IMR-90 (cell line): Measurements from ENCODE around the gene IRF6. TPM values are rescaled to one million over a fixed set of nuclear protein-coding genes. Genes with fewer than 3 reads are reported as not detected.

Experiments
- ATAC-seq: fragments of 200-7000 bp; cut with Tn5 transposase; 2 replicates; pipeline ENCODE4 v1.9.1; 2020; ENCODE audit warnings: low read depth, mild to moderate bottlenecking, moderate library complexity
- BruUV-seq: library from RNA; stranded (reverse); fragments of 400-500 nt; replicated peaks from 2 replicates; lab custom pipeline; 2021; lab: Mats Ljungman, UMichigan
- CTCF ChIA-PET: fragments of 300-600 bp; formaldehyde crosslinking; extraction: SDS; loops from one replicate; lab custom pipeline; 2021; ENCODE audit warnings: antibody characterized with exemption; lab: Yijun Ruan, JAX
- POLR2A ChIA-PET: fragments of 300-600 bp; sonication (Branson Sonifier 250); formaldehyde crosslinking; loops from one replicate; lab custom pipeline; 2022; ENCODE audit warnings: antibody characterized with exemption; ENCODE audit not compliant: unreplicated experiment; lab: Charles Lee
- DNase-seq: peaks from one replicate; pipeline ENCODE4 v3.0.0; 2013
- H2AFZ ChIP-seq: replicated peaks from 2 replicates; pipeline ENCODE3; 2013; ENCODE audit warnings: low read length, mild to moderate bottlenecking; ENCODE audit not compliant: poor library complexity
- H2AK5ac ChIP-seq: 2 replicates; pipeline ENCODE4 v1.6.1; 2013; ENCODE audit warnings: low read depth, low read length, inconsistent platforms
- H2AK9ac ChIP-seq: replicated peaks from 2 replicates; pipeline ENCODE3; 2013; ENCODE audit warnings: mild to moderate bottlenecking, low read depth, low read length, moderate library complexity; ENCODE audit not compliant: poor library complexity
- H2BK120ac ChIP-seq: 2 replicates; pipeline ENCODE4 v1.6.1; 2013; ENCODE audit warnings: low read depth, low read length, inconsistent platforms
- H2BK15ac ChIP-seq: 3 replicates; pipeline ENCODE4 v1.6.1; 2013; ENCODE audit warnings: low read depth, low read length, inconsistent platforms
- H2BK20ac ChIP-seq: 2 replicates; pipeline ENCODE4 v1.6.1; 2013; ENCODE audit warnings: low read depth, mild to moderate bottlenecking, inconsistent platforms, low read length, moderate library complexity
- H2BK5ac ChIP-seq: 2 replicates; pipeline ENCODE4 v1.6.1; 2013; ENCODE audit warnings: mild to moderate bottlenecking, low read depth, low read length, inconsistent platforms; ENCODE audit not compliant: poor library complexity, severe bottlenecking
- H3K14ac ChIP-seq: replicated peaks from 2 replicates; pipeline ENCODE4 v1.6.1; 2013; ENCODE audit warnings: low read depth, low read length, inconsistent platforms
- H3K18ac ChIP-seq: 2 replicates; pipeline ENCODE4 v1.6.1; 2013; ENCODE audit warnings: low read depth, low read length, control low read depth
- H3K23ac ChIP-seq: 2 replicates; pipeline ENCODE4 v1.6.1; 2013; ENCODE audit warnings: low read depth, low read length, inconsistent platforms
- H3K27ac ChIP-seq: 2 replicates; pipeline ENCODE4 v1.5.1; 2013; ENCODE audit warnings: mild to moderate bottlenecking, control low read depth, low read length; ENCODE audit not compliant: insufficient read depth
- H3K27me3 ChIP-seq: 2 replicates; pipeline ENCODE4 v1.6.1; 2013; ENCODE audit warnings: low read length; ENCODE audit not compliant: control insufficient read depth, insufficient read depth
- H3K36me3 ChIP-seq: 2 replicates; pipeline ENCODE4 v1.6.1; 2013; ENCODE audit warnings: low read length, mixed read lengths; ENCODE audit not compliant: control insufficient read depth, insufficient read depth
- H3K4ac ChIP-seq: 2 replicates; pipeline ENCODE4 v1.6.1; 2013; ENCODE audit warnings: low read depth, low read length, inconsistent platforms
- H3K4me1 ChIP-seq: 2 replicates; pipeline ENCODE4 v1.6.1; 2013; ENCODE audit warnings: low read length, mixed read lengths; ENCODE audit not compliant: control insufficient read depth, insufficient read depth
- H3K4me2 ChIP-seq: 2 replicates; pipeline ENCODE4 v1.6.1; 2013; ENCODE audit warnings: low read depth, mild to moderate bottlenecking, control low read depth, low read length, moderate library complexity
- H3K4me3 ChIP-seq: 2 replicates; pipeline ENCODE4 v1.5.1; 2013; ENCODE audit warnings: low read depth, mild to moderate bottlenecking, control low read depth, low read length, moderate library complexity; ENCODE audit not compliant: insufficient read depth
- H3K56ac ChIP-seq: 2 replicates; pipeline ENCODE4 v1.6.1; 2013; ENCODE audit warnings: low read length, inconsistent platforms; ENCODE audit not compliant: insufficient read depth; ENCODE audit errors: extremely low read depth
- H3K79me1 ChIP-seq, 2 experiments: 2 replicates each; pipeline ENCODE4 v1.6.1; 2013; ENCODE audit warnings: low read length in 2 of 2, inconsistent platforms in 1 of 2, low read depth in 1 of 2
- H3K9ac ChIP-seq: 2 replicates; pipeline ENCODE4 v1.6.1; 2013; ENCODE audit warnings: low read depth, low read length, control low read depth
- H3K9me1 ChIP-seq: 2 replicates; pipeline ENCODE4 v1.6.1; 2013; ENCODE audit warnings: low read length, inconsistent platforms; ENCODE audit not compliant: insufficient read depth
- H3K9me3 ChIP-seq: 2 replicates; pipeline ENCODE4 v1.6.1; 2013; ENCODE audit warnings: low read length; ENCODE audit not compliant: control insufficient read depth, insufficient read depth
- H4K20me1 ChIP-seq: 2 replicates; pipeline ENCODE4 v1.6.1; 2013; ENCODE audit warnings: low read length, inconsistent platforms; ENCODE audit not compliant: insufficient read depth
- H4K5ac ChIP-seq: 2 replicates; pipeline ENCODE4 v1.6.1; 2013; ENCODE audit warnings: mild to moderate bottlenecking, low read depth, low read length, control low read depth
- H4K8ac ChIP-seq, 2 experiments: 2 replicates each; pipeline ENCODE4 v1.6.1; 2013; ENCODE audit warnings: low read depth in 2 of 2, low read length in 2 of 2, control low read depth in 1 of 2, inconsistent platforms in 1 of 2
- H4K91ac ChIP-seq: 2 replicates; pipeline ENCODE4 v1.6.1; 2013; ENCODE audit warnings: low read depth, low read length, inconsistent platforms; ENCODE audit not compliant: insufficient read depth
- BHLHE40 ChIP-seq: fragments of 150-350 bp; IDR thresholded peaks from 2 replicates; pipeline ENCODE4 v1.6.1; 2016; ENCODE audit warnings: mild to moderate bottlenecking, low read depth, low read length
- CEBPB ChIP-seq: IDR thresholded peaks from 2 replicates; pipeline ENCODE4 v1.6.1; 2012; ENCODE audit warnings: low read depth, low read length, improper control_type of control experiment
- CHD1 ChIP-seq: IDR thresholded peaks from 2 replicates; pipeline ENCODE4 v1.6.1; 2012; ENCODE audit warnings: low read depth, low read length, improper control_type of control experiment
- CTCF ChIP-seq: conservative IDR thresholded peaks from 2 replicates; pipeline ENCODE4 v1.5.1; 2012; ENCODE audit warnings: mild to moderate bottlenecking, low read depth, low read length, improper control_type of control experiment
- ELK1 ChIP-seq: fragments of 150-350 bp; IDR thresholded peaks from 2 replicates; pipeline ENCODE4 v1.6.1; 2016; ENCODE audit warnings: low read depth, mild to moderate bottlenecking, low read length, moderate library complexity, borderline replicate concordance
- FOS ChIP-seq: fragments of 150-350 bp; IDR thresholded peaks from 2 replicates; pipeline ENCODE4 v1.6.1; 2016; ENCODE audit warnings: low read depth, low read length
- MAFK ChIP-seq: IDR thresholded peaks from 2 replicates; pipeline ENCODE4 v1.6.1; 2012; ENCODE audit warnings: low read depth, low read length, improper control_type of control experiment
- MAZ ChIP-seq: IDR thresholded peaks from 2 replicates; pipeline ENCODE4 v1.6.1; 2012; ENCODE audit warnings: low read depth, mild to moderate bottlenecking, low read length, improper control_type of control experiment, moderate library complexity, borderline replicate concordance
- MXI1 ChIP-seq: IDR thresholded peaks from 2 replicates; pipeline ENCODE4 v1.6.1; 2012; ENCODE audit warnings: low read depth, mild to moderate bottlenecking, low read length, moderate library complexity, borderline replicate concordance
- NFE2L2 ChIP-seq: fragments of 150-350 bp; IDR thresholded peaks from 2 replicates; pipeline ENCODE4 v1.6.1; 2016; ENCODE audit warnings: low read depth, mild to moderate bottlenecking, low read length
- POLR2A ChIP-seq: IDR thresholded peaks from 2 replicates; pipeline ENCODE4 v1.6.1; 2012; ENCODE audit warnings: mild to moderate bottlenecking, low read depth, low read length
- RAD21 ChIP-seq: IDR thresholded peaks from 2 replicates; pipeline ENCODE4 v1.6.1; 2012; ENCODE audit warnings: low read length, improper control_type of control experiment
- RCOR1 ChIP-seq: IDR thresholded peaks from 2 replicates; pipeline ENCODE4 v1.6.1; 2012; ENCODE audit warnings: mild to moderate bottlenecking, low read length, improper control_type of control experiment; ENCODE audit not compliant: insufficient replicate concordance
- RFX5 ChIP-seq: IDR thresholded peaks from 2 replicates; pipeline ENCODE4 v1.8.0; 2012; ENCODE audit warnings: low read depth, mild to moderate bottlenecking, low read length, moderate library complexity
- SMC3 ChIP-seq: fragments of 150-350 bp; IDR thresholded peaks from 2 replicates; pipeline ENCODE4 v1.6.1; 2016; ENCODE audit warnings: low read depth, mild to moderate bottlenecking, antibody characterized with exemption, low read length, moderate library complexity
- USF2 ChIP-seq: fragments of 150-350 bp; IDR thresholded peaks from 2 replicates; pipeline ENCODE4 v1.6.1; 2017; ENCODE audit warnings: mild to moderate bottlenecking, antibody characterized with exemption, low read length, low read depth
- WGBS, 2 experiments: methylation state at CpG; one replicate each; pipeline versions ENCODE4 v1.1.5 to v1.1.7; 2013; ENCODE audit warnings: missing lambda C conversion rate in 2 of 2; ENCODE audit not compliant: insufficient read length in 1 of 2; ENCODE audit errors: extremely low coverage in 2 of 2; 5-methylcytosine and 5-hydroxymethylcytosine counted together
- dilution Hi-C: fragments of 300-500 bp; cut with HindIII; formaldehyde crosslinking; loops from one replicate; pipeline ENCODE4 v1.14.3; 2018; ENCODE audit warnings: low sequenced_read_pairs; ENCODE audit not compliant: unreplicated experiment
- in situ Hi-C: fragments of 300-500 bp; cut with MboI; formaldehyde crosslinking; loops from 3 replicates; pipeline ENCODE4 v1.14.3; 2019; ENCODE audit warnings: low sequenced_read_pairs, inconsistent platforms, mixed read lengths
- intact Hi-C: fragments of 100-400 bp; cut with micrococcal nuclease; formaldehyde crosslinking; loops from 2 replicates; pipeline ENCODE4 v1.10.0; 2022
- polyA plus RNA-seq, 3 experiments: library from polyadenylated mRNA; depleted of rRNA; stranded (reverse); fragments of >200 nt; gene quantifications; 2 replicates each; pipeline ENCODE4 v1.2.3, GENCODE V29; 2012; ENCODE audit warnings: low replicate concordance in 1 of 3
- total RNA-seq: library from RNA; depleted of rRNA; stranded (reverse); fragments of >200 nt; gene quantifications from 2 replicates; pipeline ENCODE4 v1.2.3, GENCODE V29; 2012

The IRF6 gene
- total and polyA plus RNA-seq, 2 of the 4 experiments (the other 2 are of a cell fraction) = 1.2 to 2.9 TPM

- H3K4me2 ChIP-seq = no peak overlapping the region
- H2AFZ ChIP-seq = no peak overlapping the region
- no peak overlapping the region for H3K14ac ChIP-seq
- H3K56ac ChIP-seq = no peak overlapping the region
- in situ Hi-C loops = no loop called here
- ChIA-PET POLR2A (no interaction called here), CTCF (interaction anchor here (0.6 to 1.4 kb wide), 2 partner anchors 13 to 73 kb away, joined by 4 to 8 read pairs; no protein-coding TSS in a partner anchor)
- no peak overlapping the region for H3K18ac ChIP-seq
- dilution Hi-C loops = loop anchor here (25.0 kb wide), 1 partner anchor 177 kb away; no protein-coding TSS in a partner anchor
- no peaks in the 10 kb centered on the region for H3K27me3 ChIP-seq
- H2BK5ac ChIP-seq = no peak overlapping the region
- H3K4me3 ChIP-seq = no peak overlapping the region
- no peak for TF ChIP-seq FOS
- TF ChIP-seq NFE2L2 = no peak
- no peak for TF ChIP-seq USF2
- no peak for TF ChIP-seq RFX5
- TF ChIP-seq MXI1 = no peak
- no peak for TF ChIP-seq CEBPB
- TF ChIP-seq RAD21 = no peak
- no peak for TF ChIP-seq POLR2A
- no peak for TF ChIP-seq CHD1
- no peak for TF ChIP-seq MAZ
- no peak for TF ChIP-seq BHLHE40
- TF ChIP-seq RCOR1 = no peak
- TF ChIP-seq SMC3 = no peak
- no peak for TF ChIP-seq CTCF
- no peak for TF ChIP-seq MAFK
- TF ChIP-seq ELK1 = no peak
- H3K9me1 ChIP-seq = peaks cover 3% of the 10 kb centered on the region; the same call in 1 of the 2 replicates
- no peak overlapping the region for H2BK20ac ChIP-seq
- H2BK15ac ChIP-seq = no peak overlapping the region
- intact Hi-C loops = no loop called here
- no peak overlapping the region for H3K23ac ChIP-seq
- no peak overlapping the region for H3K4ac ChIP-seq
- H3K9me3 ChIP-seq = no peaks in the 10 kb centered on the region
- H4K5ac ChIP-seq = no peak overlapping the region
- H3K4me1 ChIP-seq = peaks cover 5% of the 10 kb centered on the region; the same call in 1 of the 2 replicates
- no peak overlapping the region for H4K91ac ChIP-seq
- no peak for DNase-seq
- 80% methylated on average over 1 of the region's 5 CpGs; no CpG with 5 or more reads in 1 of the 2 experiments for WGBS, 2 experiments
- no TSS peak for BruUV-seq
- H2AK5ac ChIP-seq = no peak overlapping the region
- ATAC-seq = no peak
- H3K36me3 ChIP-seq = no peaks in the 10 kb centered on the region
- no peak overlapping the region for H2AK9ac ChIP-seq
- no peak overlapping the region for H3K9ac ChIP-seq
- no peaks in the 10 kb centered on the region for H4K20me1 ChIP-seq
- no peak overlapping the region for H3K27ac ChIP-seq
- no peaks in the 10 kb centered on the region for H3K79me1 ChIP-seq
- no peak overlapping the region for H4K8ac ChIP-seq
- no peak overlapping the region for H2BK120ac ChIP-seq
Observed at GRCh38 chr1:209810783-209811182, 4.8 kb upstream of the IRF6 start.
